ENCODE measurements around the gene MSRB1. TPM values are rescaled to one million over a fixed set of nuclear protein-coding genes. Genes with fewer than 3 reads are reported as not detected.

MSRB1 gene
- total RNA-seq, 1 experiment from 2014 or later = 26.4 TPM

- CTCF ChIA-PET = interaction anchor here (0.6 to 1.5 kb wide), 19 partner anchors 9 to 150 kb away, joined by 3 to 24 read pairs (median 3); partner anchors contain the start of genes FAHD1, HAGH, MSRB1 and NUBP2
- H3K36me3 Mint-ChIP-seq = no peaks in the 10 kb centered on the region
- TF ChIP-seq IRF1 (CRISPR knock-in tag; IDR thresholded peaks at IDR 0.05) (no peak), ARID4B (CRISPR knock-in tag; IDR thresholded peaks at IDR 0.05; ENCODE audit: borderline replicate concordance) (no peak), ZNF532 (CRISPR knock-in tag; IDR thresholded peaks at IDR 0.05; ENCODE audit: borderline replicate concordance) (no peak)
- H3K27me3 Mint-ChIP-seq (ENCODE audit: low read depth) = peaks cover 31% of the 10 kb centered on the region
- POLR2A ChIA-PET = no interaction called here
- peaks cover 3% of the 10 kb centered on the region; the same call in 1 of the 2 replicates for H3K4me1 Mint-ChIP-seq
- H3K27ac Mint-ChIP-seq = no peak overlapping the region
- DNase-seq (ENCODE audit: low spot score) (peak; percentile 59), ATAC-seq (peak; percentile 43)
- H3K4me3 Mint-ChIP-seq = no peak overlapping the region
- no peaks in the 10 kb centered on the region for H3K9me3 Mint-ChIP-seq
These were observed 10.7 kb downstream of the MSRB1 start for GRCh38 chr16:1932050-1933028.

GRCh38 chr16:1930338-1930720 is 12.7 kb downstream of the MSRB1 start:
- ChIA-PET CTCF (no interaction called here), POLR2A (no interaction called here)
- Mint-ChIP-seq H3K4me3 (no peak overlapping the region), H3K27ac (no peak overlapping the region), H3K9me3 (no peaks in the 10 kb centered on the region), H3K27me3 (ENCODE audit: low read depth) (peaks cover 37% of the 10 kb centered on the region), H3K36me3 (no peaks in the 10 kb centered on the region), H3K4me1 (peaks cover 8% of the 10 kb centered on the region)
- ATAC-seq (no peak), DNase-seq (ENCODE audit: low spot score) (no peak)
- no peak for TF ChIP-seq ETV6 (CRISPR knock-in tag; IDR thresholded peaks at IDR 0.05)

GRCh38 chr16:1929578-1930337 is 13.2 kb downstream of the MSRB1 start:
- peak; percentile 73 for ATAC-seq
- CTCF ChIA-PET = interaction anchor here (0.7 to 2.0 kb wide), 26 partner anchors 9 to 156 kb away, joined by 3 to 16 read pairs (median 4); partner anchors contain the start of genes EME2, MRPS34, MSRB1 and NUBP2
- no peaks in the 10 kb centered on the region for H3K9me3 Mint-ChIP-seq
- H3K4me3 Mint-ChIP-seq = peak overlapping the region; percentile 39; the same call in 1 of the 2 replicates
- H3K27me3 Mint-ChIP-seq (ENCODE audit: low read depth) = peaks cover 42% of the 10 kb centered on the region
- POLR2A ChIA-PET = no interaction called here
- H3K27ac Mint-ChIP-seq = no peak overlapping the region
- H3K4me1 Mint-ChIP-seq = peaks cover 9% of the 10 kb centered on the region
- DNase-seq (ENCODE audit: low spot score) = peak; percentile 88
- H3K36me3 Mint-ChIP-seq = no peaks in the 10 kb centered on the region
- TF ChIP-seq ZNF396 (CRISPR knock-in tag; IDR thresholded peaks at IDR 0.05; ENCODE audit: borderline replicate concordance) (no peak), JAZF1 (CRISPR knock-in tag; IDR thresholded peaks at IDR 0.05) (no peak), E2F1 (CRISPR knock-in tag; IDR thresholded peaks at IDR 0.05) (peak; percentile 94), NR2C2 (CRISPR knock-in tag; IDR thresholded peaks at IDR 0.05) (peak; percentile 84), MLX (CRISPR knock-in tag; IDR thresholded peaks at IDR 0.05) (peak; percentile 85; the same call in 1 of the 2 replicates), FOXJ3 (CRISPR knock-in tag; IDR thresholded peaks at IDR 0.05; ENCODE audit: borderline replicate concordance) (no peak), STAT6 (CRISPR knock-in tag; conservative IDR thresholded peaks at IDR 0.05; ENCODE audit: low read depth) (0 out of 2 replicates have a peak, but pooled peaks have one; percentile 46), OVOL2 (CRISPR knock-in tag; IDR thresholded peaks at IDR 0.05; ENCODE audit: borderline replicate concordance) (no peak), TEAD1 (CRISPR knock-in tag; IDR thresholded peaks at IDR 0.05) (peak; percentile 88; the same call in 1 of the 2 replicates)

Data from WTC11 (cell line).